IMR-90 (cell line): ENCODE results near the gene SLC37A1. TPM values are rescaled to one million over a fixed set of nuclear protein-coding genes. Genes with fewer than 3 reads are reported as not detected.

Experiments
- ATAC-seq: fragments of 200-7000 bp; cut with Tn5 transposase; 2 replicates; pipeline ENCODE4 v1.9.1; 2020; ENCODE audit warnings: low read depth, mild to moderate bottlenecking, moderate library complexity
- BruUV-seq: library from RNA; stranded (reverse); fragments of 400-500 nt; replicated peaks from 2 replicates; lab custom pipeline; 2021; lab: Mats Ljungman, UMichigan
- CTCF ChIA-PET: fragments of 300-600 bp; formaldehyde crosslinking; extraction: SDS; loops from one replicate; lab custom pipeline; 2021; ENCODE audit warnings: antibody characterized with exemption; lab: Yijun Ruan, JAX
- POLR2A ChIA-PET: fragments of 300-600 bp; sonication (Branson Sonifier 250); formaldehyde crosslinking; loops from one replicate; lab custom pipeline; 2022; ENCODE audit warnings: antibody characterized with exemption; ENCODE audit not compliant: unreplicated experiment; lab: Charles Lee
- DNase-seq: peaks from one replicate; pipeline ENCODE4 v3.0.0; 2013
- H2AFZ ChIP-seq: replicated peaks from 2 replicates; pipeline ENCODE3; 2013; ENCODE audit warnings: low read length, mild to moderate bottlenecking; ENCODE audit not compliant: poor library complexity
- H2AK5ac ChIP-seq: 2 replicates; pipeline ENCODE4 v1.6.1; 2013; ENCODE audit warnings: low read depth, low read length, inconsistent platforms
- H2AK9ac ChIP-seq: replicated peaks from 2 replicates; pipeline ENCODE3; 2013; ENCODE audit warnings: mild to moderate bottlenecking, low read depth, low read length, moderate library complexity; ENCODE audit not compliant: poor library complexity
- H2BK120ac ChIP-seq: 2 replicates; pipeline ENCODE4 v1.6.1; 2013; ENCODE audit warnings: low read depth, low read length, inconsistent platforms
- H2BK15ac ChIP-seq: 3 replicates; pipeline ENCODE4 v1.6.1; 2013; ENCODE audit warnings: low read depth, low read length, inconsistent platforms
- H2BK20ac ChIP-seq: 2 replicates; pipeline ENCODE4 v1.6.1; 2013; ENCODE audit warnings: low read depth, mild to moderate bottlenecking, inconsistent platforms, low read length, moderate library complexity
- H2BK5ac ChIP-seq: 2 replicates; pipeline ENCODE4 v1.6.1; 2013; ENCODE audit warnings: mild to moderate bottlenecking, low read depth, low read length, inconsistent platforms; ENCODE audit not compliant: poor library complexity, severe bottlenecking
- H3K14ac ChIP-seq: replicated peaks from 2 replicates; pipeline ENCODE4 v1.6.1; 2013; ENCODE audit warnings: low read depth, low read length, inconsistent platforms
- H3K18ac ChIP-seq: 2 replicates; pipeline ENCODE4 v1.6.1; 2013; ENCODE audit warnings: low read depth, low read length, control low read depth
- H3K23ac ChIP-seq: 2 replicates; pipeline ENCODE4 v1.6.1; 2013; ENCODE audit warnings: low read depth, low read length, inconsistent platforms
- H3K27ac ChIP-seq: 2 replicates; pipeline ENCODE4 v1.5.1; 2013; ENCODE audit warnings: mild to moderate bottlenecking, control low read depth, low read length; ENCODE audit not compliant: insufficient read depth
- H3K27me3 ChIP-seq: 2 replicates; pipeline ENCODE4 v1.6.1; 2013; ENCODE audit warnings: low read length; ENCODE audit not compliant: control insufficient read depth, insufficient read depth
- H3K36me3 ChIP-seq: 2 replicates; pipeline ENCODE4 v1.6.1; 2013; ENCODE audit warnings: low read length, mixed read lengths; ENCODE audit not compliant: control insufficient read depth, insufficient read depth
- H3K4ac ChIP-seq: 2 replicates; pipeline ENCODE4 v1.6.1; 2013; ENCODE audit warnings: low read depth, low read length, inconsistent platforms
- H3K4me1 ChIP-seq: 2 replicates; pipeline ENCODE4 v1.6.1; 2013; ENCODE audit warnings: low read length, mixed read lengths; ENCODE audit not compliant: control insufficient read depth, insufficient read depth
- H3K4me2 ChIP-seq: 2 replicates; pipeline ENCODE4 v1.6.1; 2013; ENCODE audit warnings: low read depth, mild to moderate bottlenecking, control low read depth, low read length, moderate library complexity
- H3K4me3 ChIP-seq: 2 replicates; pipeline ENCODE4 v1.5.1; 2013; ENCODE audit warnings: low read depth, mild to moderate bottlenecking, control low read depth, low read length, moderate library complexity; ENCODE audit not compliant: insufficient read depth
- H3K56ac ChIP-seq: 2 replicates; pipeline ENCODE4 v1.6.1; 2013; ENCODE audit warnings: low read length, inconsistent platforms; ENCODE audit not compliant: insufficient read depth; ENCODE audit errors: extremely low read depth
- H3K79me1 ChIP-seq, 2 experiments: 2 replicates each; pipeline ENCODE4 v1.6.1; 2013; ENCODE audit warnings: low read length in 2 of 2, inconsistent platforms in 1 of 2, low read depth in 1 of 2
- H3K9ac ChIP-seq: 2 replicates; pipeline ENCODE4 v1.6.1; 2013; ENCODE audit warnings: low read depth, low read length, control low read depth
- H3K9me1 ChIP-seq: 2 replicates; pipeline ENCODE4 v1.6.1; 2013; ENCODE audit warnings: low read length, inconsistent platforms; ENCODE audit not compliant: insufficient read depth
- H3K9me3 ChIP-seq: 2 replicates; pipeline ENCODE4 v1.6.1; 2013; ENCODE audit warnings: low read length; ENCODE audit not compliant: control insufficient read depth, insufficient read depth
- H4K20me1 ChIP-seq: 2 replicates; pipeline ENCODE4 v1.6.1; 2013; ENCODE audit warnings: low read length, inconsistent platforms; ENCODE audit not compliant: insufficient read depth
- H4K5ac ChIP-seq: 2 replicates; pipeline ENCODE4 v1.6.1; 2013; ENCODE audit warnings: mild to moderate bottlenecking, low read depth, low read length, control low read depth
- H4K8ac ChIP-seq, 2 experiments: 2 replicates each; pipeline ENCODE4 v1.6.1; 2013; ENCODE audit warnings: low read depth in 2 of 2, low read length in 2 of 2, control low read depth in 1 of 2, inconsistent platforms in 1 of 2
- H4K91ac ChIP-seq: 2 replicates; pipeline ENCODE4 v1.6.1; 2013; ENCODE audit warnings: low read depth, low read length, inconsistent platforms; ENCODE audit not compliant: insufficient read depth
- CHD1 ChIP-seq: IDR thresholded peaks from 2 replicates; pipeline ENCODE4 v1.6.1; 2012; ENCODE audit warnings: low read depth, low read length, improper control_type of control experiment
- MAFK ChIP-seq: IDR thresholded peaks from 2 replicates; pipeline ENCODE4 v1.6.1; 2012; ENCODE audit warnings: low read depth, low read length, improper control_type of control experiment
- MAZ ChIP-seq: IDR thresholded peaks from 2 replicates; pipeline ENCODE4 v1.6.1; 2012; ENCODE audit warnings: low read depth, mild to moderate bottlenecking, low read length, improper control_type of control experiment, moderate library complexity, borderline replicate concordance
- NFE2L2 ChIP-seq: fragments of 150-350 bp; IDR thresholded peaks from 2 replicates; pipeline ENCODE4 v1.6.1; 2016; ENCODE audit warnings: low read depth, mild to moderate bottlenecking, low read length
- whole genome bisulfite sequencing, 2 experiments: methylation state at CpG; one replicate each; pipeline versions ENCODE4 v1.1.5 to v1.1.7; 2013; ENCODE audit warnings: missing lambda C conversion rate in 2 of 2; ENCODE audit not compliant: insufficient read length in 1 of 2; ENCODE audit errors: extremely low coverage in 2 of 2; 5-methylcytosine and 5-hydroxymethylcytosine counted together
- dilution Hi-C: fragments of 300-500 bp; cut with HindIII; formaldehyde crosslinking; loops from one replicate; pipeline ENCODE4 v1.14.3; 2018; ENCODE audit warnings: low sequenced_read_pairs; ENCODE audit not compliant: unreplicated experiment
- in situ Hi-C: fragments of 300-500 bp; cut with MboI; formaldehyde crosslinking; loops from 3 replicates; pipeline ENCODE4 v1.14.3; 2019; ENCODE audit warnings: low sequenced_read_pairs, inconsistent platforms, mixed read lengths
- intact Hi-C: fragments of 100-400 bp; cut with micrococcal nuclease; formaldehyde crosslinking; loops from 2 replicates; pipeline ENCODE4 v1.10.0; 2022
- polyA plus RNA-seq, 3 experiments: library from polyadenylated mRNA; depleted of rRNA; stranded (reverse); fragments of >200 nt; gene quantifications; 2 replicates each; pipeline ENCODE4 v1.2.3, GENCODE V29; 2012; ENCODE audit warnings: low replicate concordance in 1 of 3
- total RNA-seq: library from RNA; depleted of rRNA; stranded (reverse); fragments of >200 nt; gene quantifications from 2 replicates; pipeline ENCODE4 v1.2.3, GENCODE V29; 2012

SLC37A1 gene
- total and polyA plus RNA-seq, 2 of the 4 experiments (the other 2 are of a cell fraction): 0.36 to 0.48 TPM

GRCh38 chr21:42619841-42620240, 106.2 kb downstream of the SLC37A1 start:
- Histone ChIP-seq H3K27ac (no peak overlapping the region), H3K14ac (no peak overlapping the region), H2BK20ac (no peak overlapping the region), H3K9ac (no peak overlapping the region), H3K4ac (no peak overlapping the region), H2BK15ac (no peak overlapping the region), H2BK120ac (no peak overlapping the region), H3K27me3 (peaks cover 42% of the 10 kb centered on the region), H3K4me2 (no peak overlapping the region), H4K20me1 (no peaks in the 10 kb centered on the region), H3K4me1 (no peaks in the 10 kb centered on the region), H3K23ac (no peak overlapping the region), H3K9me3 (no peaks in the 10 kb centered on the region), H2AK5ac (no peak overlapping the region), H4K91ac (no peak overlapping the region), H3K56ac (no peak overlapping the region), H3K4me3 (no peak overlapping the region), H3K79me1 (no peaks in the 10 kb centered on the region), H3K9me1 (no peaks in the 10 kb centered on the region), H4K8ac (no peak overlapping the region), H4K5ac (no peak overlapping the region), H2AFZ (peak overlapping the region; percentile 56), H3K18ac (no peak overlapping the region), H2AK9ac (no peak overlapping the region), H3K36me3 (no peaks in the 10 kb centered on the region), H2BK5ac (no peak overlapping the region)
- intact Hi-C loops: no loop called here
- in situ Hi-C loops: no loop called here
- ATAC-seq: no peak
- CTCF ChIA-PET: no interaction called here
- dilution Hi-C loops: no loop called here
- no TSS peak for BruUV-seq
- POLR2A ChIA-PET: no interaction called here
- TF ChIP-seq CHD1 (no peak), MAFK (no peak), MAZ (no peak), NFE2L2 (no peak)
- DNase-seq: no peak
- 88% methylated on average over 3 of the region's 6 CpGs; no CpG with 5 or more reads in 1 of the 2 experiments for WGBS, 2 experiments
